Suprapubic skin (tissue), 4 donors: ENCODE results near the gene GRIN2A.

ENCODE experiments used
- EP300 ChIP-seq: sonication (generic); formaldehyde crosslinking; IDR thresholded peaks from one replicate; pipeline ENCODE4 v1.6.1; 2017; ENCODE audit warnings: antibody characterized with exemption
- POLR2A ChIP-seq, 2 donors: fragments of 450-650 bp; IDR thresholded peaks; one replicate each; pipeline ENCODE4 v1.6.1; 2017; ENCODE audit warnings: antibody characterized with exemption in 2 of 2, mild to moderate bottlenecking in 2 of 2, moderate library complexity in 2 of 2
- POLR2AphosphoS5 ChIP-seq, 3 donors: sonication (generic); formaldehyde crosslinking; IDR thresholded peaks; one replicate each; pipeline ENCODE4 v1.6.1; 2017; ENCODE audit warnings: antibody characterized with exemption in 3 of 3
- TF ChIP-seq, protein P1 (sequence below), 2 donors: fragments of 200-600 bp in 1 of 2; fragments of 450-650 bp in 1 of 2; sonication (generic) in 1 of 2; IDR thresholded peaks; one replicate each; pipeline ENCODE4 v1.5.1; 2016 to 2019; ENCODE audit warnings: antibody characterized with exemption in 2 of 2, mild to moderate bottlenecking in 1 of 2, moderate library complexity in 1 of 2

DNA sequence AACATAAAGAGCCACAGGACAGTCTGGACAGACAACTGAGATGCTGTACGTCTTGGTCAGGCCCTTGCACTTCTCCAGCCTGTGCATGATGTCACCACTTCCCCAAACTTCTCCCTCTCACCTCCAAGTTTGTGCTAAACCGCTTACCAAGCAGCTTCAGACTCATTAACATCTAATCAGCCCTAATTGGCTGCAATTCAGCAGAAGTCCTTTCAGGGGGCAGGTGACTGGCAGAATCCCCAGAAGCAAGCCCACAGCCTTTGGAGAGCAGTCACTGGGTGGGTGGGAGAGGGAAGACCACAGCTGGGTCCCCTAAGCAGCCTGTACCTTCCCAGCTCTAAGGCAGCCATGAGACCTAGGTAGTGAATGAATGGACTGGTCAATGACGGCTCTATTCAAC, 161.4 kb downstream of the GRIN2A start:
- TF ChIP-seq, protein P1, sequence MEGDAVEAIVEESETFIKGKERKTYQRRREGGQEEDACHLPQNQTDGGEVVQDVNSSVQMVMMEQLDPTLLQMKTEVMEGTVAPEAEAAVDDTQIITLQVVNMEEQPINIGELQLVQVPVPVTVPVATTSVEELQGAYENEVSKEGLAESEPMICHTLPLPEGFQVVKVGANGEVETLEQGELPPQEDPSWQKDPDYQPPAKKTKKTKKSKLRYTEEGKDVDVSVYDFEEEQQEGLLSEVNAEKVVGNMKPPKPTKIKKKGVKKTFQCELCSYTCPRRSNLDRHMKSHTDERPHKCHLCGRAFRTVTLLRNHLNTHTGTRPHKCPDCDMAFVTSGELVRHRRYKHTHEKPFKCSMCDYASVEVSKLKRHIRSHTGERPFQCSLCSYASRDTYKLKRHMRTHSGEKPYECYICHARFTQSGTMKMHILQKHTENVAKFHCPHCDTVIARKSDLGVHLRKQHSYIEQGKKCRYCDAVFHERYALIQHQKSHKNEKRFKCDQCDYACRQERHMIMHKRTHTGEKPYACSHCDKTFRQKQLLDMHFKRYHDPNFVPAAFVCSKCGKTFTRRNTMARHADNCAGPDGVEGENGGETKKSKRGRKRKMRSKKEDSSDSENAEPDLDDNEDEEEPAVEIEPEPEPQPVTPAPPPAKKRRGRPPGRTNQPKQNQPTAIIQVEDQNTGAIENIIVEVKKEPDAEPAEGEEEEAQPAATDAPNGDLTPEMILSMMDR (IDR thresholded peaks at IDR 0.05): no peak
- no peak for TF ChIP-seq POLR2A (IDR thresholded peaks at IDR 0.05)
- no peak for TF ChIP-seq EP300
- no peak for TF ChIP-seq POLR2AphosphoS5 (IDR thresholded peaks at IDR 0.05)
